ENCODE data around the gene IMPG2.

DNA sequence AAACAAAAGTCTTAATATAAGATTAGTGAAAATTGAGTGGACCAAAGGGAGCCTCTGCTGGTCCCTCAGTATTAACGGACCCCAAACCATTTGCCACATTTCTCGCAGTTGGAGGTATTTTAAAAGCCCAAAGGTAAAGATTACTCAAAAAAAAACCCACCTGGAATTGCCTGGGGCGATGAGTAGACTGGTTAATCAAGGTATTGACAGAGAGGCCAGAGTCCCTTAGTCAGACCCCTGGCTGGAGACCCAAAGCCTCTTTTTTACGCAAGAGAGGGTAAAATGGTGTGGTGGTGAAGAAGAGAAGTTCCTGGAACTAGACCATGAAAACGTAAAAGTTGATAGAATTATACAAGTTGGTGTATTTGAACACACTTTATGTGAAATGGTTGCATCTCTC is 137.2 kb downstream of the IMPG2 start:
- TF ChIP-seq, protein P1, sequence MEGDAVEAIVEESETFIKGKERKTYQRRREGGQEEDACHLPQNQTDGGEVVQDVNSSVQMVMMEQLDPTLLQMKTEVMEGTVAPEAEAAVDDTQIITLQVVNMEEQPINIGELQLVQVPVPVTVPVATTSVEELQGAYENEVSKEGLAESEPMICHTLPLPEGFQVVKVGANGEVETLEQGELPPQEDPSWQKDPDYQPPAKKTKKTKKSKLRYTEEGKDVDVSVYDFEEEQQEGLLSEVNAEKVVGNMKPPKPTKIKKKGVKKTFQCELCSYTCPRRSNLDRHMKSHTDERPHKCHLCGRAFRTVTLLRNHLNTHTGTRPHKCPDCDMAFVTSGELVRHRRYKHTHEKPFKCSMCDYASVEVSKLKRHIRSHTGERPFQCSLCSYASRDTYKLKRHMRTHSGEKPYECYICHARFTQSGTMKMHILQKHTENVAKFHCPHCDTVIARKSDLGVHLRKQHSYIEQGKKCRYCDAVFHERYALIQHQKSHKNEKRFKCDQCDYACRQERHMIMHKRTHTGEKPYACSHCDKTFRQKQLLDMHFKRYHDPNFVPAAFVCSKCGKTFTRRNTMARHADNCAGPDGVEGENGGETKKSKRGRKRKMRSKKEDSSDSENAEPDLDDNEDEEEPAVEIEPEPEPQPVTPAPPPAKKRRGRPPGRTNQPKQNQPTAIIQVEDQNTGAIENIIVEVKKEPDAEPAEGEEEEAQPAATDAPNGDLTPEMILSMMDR (IDR thresholded peaks at IDR 0.05) = no peak
- TF ChIP-seq POLR2A (IDR thresholded peaks at IDR 0.05) = no peak
